Endothelial cell of umbilical vein (primary cell): ENCODE measurements around the gene FSHB. TPM values are rescaled to one million over a fixed set of nuclear protein-coding genes. Genes with fewer than 3 reads are reported as not detected.
"Not testable (repeated sequence)": the region's sequence is repeated elsewhere in the genome, so short reads cannot be mapped to it uniquely, and the experiment has no call there.

Source experiments
- BruUV-seq: library from RNA; stranded (reverse); fragments of 400-500 nt; replicated peaks from 2 replicates; lab custom pipeline; 2021; lab: Mats Ljungman, UMichigan
- CTCF ChIA-PET: fragments of 300-600, 350-600 bp; sonication (Branson Sonifier 250); formaldehyde crosslinking; loops from one replicate; lab custom pipeline; 2021; ENCODE audit warnings: antibody characterized with exemption, inconsistent platforms; lab: Charles Lee
- POLR2A ChIA-PET: fragments of 300-600, 350-600 bp; sonication (Branson Sonifier 250); formaldehyde crosslinking; loops from one replicate; lab custom pipeline; 2021; ENCODE audit warnings: antibody characterized with exemption, inconsistent platforms; lab: Charles Lee
- DNase-seq: peaks from one replicate; pipeline ENCODE4 v3.0.0-alpha.2; 2011; ENCODE audit warnings: low read depth, low spot score
- FAIRE-seq: peaks from 2 replicates; lab custom pipeline; 2011; peaks lifted over from hg19 to GRCh38; lab: Jason Lieb, UNC
- H2AFZ ChIP-seq: 2 replicates; pipeline ENCODE4 v1.6.0; 2012; ENCODE audit warnings: low read depth, low read length, control low read depth, inconsistent platforms
- H3K27ac ChIP-seq: 2 replicates; pipeline ENCODE4 v1.5.1; 2011; ENCODE audit warnings: low read depth, mild to moderate bottlenecking, control low read depth, low read length, moderate library complexity; ENCODE audit not compliant: insufficient read depth
- H3K27me3 ChIP-seq, 2 experiments: 2 replicates each; pipeline versions ENCODE4 v1.6.0 to v1.6.1; 2011; ENCODE audit warnings: low read length in 2 of 2, mixed read lengths in 1 of 2; ENCODE audit not compliant: control insufficient read depth in 2 of 2, insufficient read depth in 2 of 2
- H3K36me3 ChIP-seq, 2 experiments: 2 replicates in 1 of 2; 3 replicates in 1 of 2; pipeline ENCODE4 v1.5.1; 2011; ENCODE audit warnings: low read length in 2 of 2, mild to moderate bottlenecking in 1 of 2, moderate library complexity in 1 of 2; ENCODE audit not compliant: control insufficient read depth in 2 of 2, insufficient read depth in 2 of 2; ENCODE audit errors: extremely low read depth in 1 of 2
- H3K4me1 ChIP-seq: 3 replicates; pipeline ENCODE4 v1.5.1; 2011; ENCODE audit warnings: mild to moderate bottlenecking, low read length; ENCODE audit not compliant: control insufficient read depth, insufficient read depth; ENCODE audit errors: extremely low read depth
- H3K4me2 ChIP-seq: 2 replicates; pipeline ENCODE4 v1.6.1; 2011; ENCODE audit warnings: low read length, control low read depth, mixed read lengths; ENCODE audit not compliant: insufficient read depth
- H3K4me3 ChIP-seq, 3 experiments: fragments of 200-600 bp in 1 of 3; sonication (generic), shearing (Covaris generic) in 1 of 3; replicated peaks in 1 of 3; 2 replicates each; pipeline ENCODE4 v1.5.1; 2011 to 2016; ENCODE audit warnings: control low read depth in 3 of 3, low read length in 3 of 3, mild to moderate bottlenecking in 2 of 3, inconsistent platforms in 1 of 3, low read depth in 1 of 3, moderate library complexity in 1 of 3; ENCODE audit not compliant: insufficient read depth in 1 of 3
- H3K79me2 ChIP-seq: 2 replicates; pipeline ENCODE4 v1.6.0; 2012; ENCODE audit warnings: low read length, inconsistent platforms; ENCODE audit not compliant: control insufficient read depth, insufficient read depth
- H3K9ac ChIP-seq: replicated peaks from 2 replicates; pipeline ENCODE3; 2011; ENCODE audit warnings: low read length, control low read depth; ENCODE audit not compliant: insufficient read depth; ENCODE audit errors: extremely low read depth
- H3K9me1 ChIP-seq: replicated peaks from 3 replicates; pipeline ENCODE4 v1.6.0; 2011; ENCODE audit warnings: mild to moderate bottlenecking, low read length; ENCODE audit not compliant: control insufficient read depth, insufficient read depth; ENCODE audit errors: extremely low read depth
- H3K9me3 ChIP-seq: replicated peaks from 2 replicates; pipeline ENCODE4 v1.5.1; 2012; ENCODE audit warnings: low read length, inconsistent platforms; ENCODE audit not compliant: control insufficient read depth, insufficient read depth
- H4K20me1 ChIP-seq: replicated peaks from 2 replicates; pipeline ENCODE3; 2011; ENCODE audit warnings: mild to moderate bottlenecking, low read length; ENCODE audit not compliant: control insufficient read depth, insufficient read depth; ENCODE audit errors: extremely low read depth
- EZH2 ChIP-seq: IDR thresholded peaks from 2 replicates; pipeline ENCODE4 v1.6.1; 2012; ENCODE audit warnings: borderline replicate concordance, low read depth, mild to moderate bottlenecking, moderate library complexity, low read length, inconsistent platforms; ENCODE audit not compliant: severe bottlenecking
- FOS ChIP-seq: IDR thresholded peaks from 2 replicates; pipeline ENCODE4 v1.6.1; 2011; ENCODE audit warnings: mild to moderate bottlenecking, low read length, moderate library complexity, borderline replicate concordance; ENCODE audit not compliant: insufficient read depth
- GATA2 ChIP-seq: IDR thresholded peaks from 2 replicates; pipeline ENCODE4 v1.7.0; 2011; ENCODE audit warnings: low read depth, mild to moderate bottlenecking, moderate library complexity, mixed read lengths, low read length; ENCODE audit not compliant: insufficient read length, insufficient read depth
- JUN ChIP-seq: IDR thresholded peaks from 2 replicates; pipeline ENCODE4 v1.6.1; 2011; ENCODE audit warnings: borderline replicate concordance, low read depth; ENCODE audit not compliant: insufficient read length, insufficient read depth
- MYC ChIP-seq: IDR thresholded peaks from one replicate; pipeline ENCODE4 v1.6.1; 2011; ENCODE audit warnings: mild to moderate bottlenecking, low read depth, low read length
- POLR2A ChIP-seq: IDR thresholded peaks from 2 replicates; pipeline ENCODE4 v1.6.1; 2012; ENCODE audit warnings: low read depth, mild to moderate bottlenecking, control low read depth, low read length
- POLR2AphosphoS5 ChIP-seq: IDR thresholded peaks from 2 replicates; pipeline ENCODE4 v1.6.1; 2012; ENCODE audit warnings: low read depth, mild to moderate bottlenecking, control low read depth, low read length, moderate library complexity; ENCODE audit not compliant: insufficient read depth
- dilution Hi-C: fragments of 300-500 bp; cut with MboI; formaldehyde crosslinking; loops from one replicate; pipeline ENCODE4 v1.15.0; 2019; ENCODE audit warnings: low sequenced_read_pairs; ENCODE audit not compliant: extremely low pct_ligation_motif_present
- intact Hi-C: fragments of 100-400 bp; cut with micrococcal nuclease; formaldehyde crosslinking; loops from one replicate; pipeline ENCODE4 v1.10.0; 2022
- polyA plus RNA-seq, 4 experiments: library from polyadenylated mRNA; depleted of rRNA in 3 of 4; stranded (reverse) in 3 of 4; unstranded in 1 of 4; fragments of >200 nt; gene quantifications; 2 replicates each; pipeline versions ENCODE4 v1.2.1 to v1.2.3, GENCODE V29; 2011 to 2012; ENCODE audit warnings: missing spikeins in 1 of 4
- total RNA-seq: library from RNA; stranded (reverse); gene quantifications from 2 replicates; pipeline ENCODE4 v1.2.3, GENCODE V29; 2021
- TF ChIP-seq, protein P1 (sequence below): IDR thresholded peaks from 2 replicates; pipeline ENCODE4 v1.6.1; 2011; ENCODE audit not compliant: insufficient read depth, insufficient read length
- TF ChIP-seq, protein P2 (sequence below), 2 donors: IDR thresholded peaks; 1 replicate in 1 of 2; 2 replicates in 1 of 2; pipeline ENCODE4 v1.5.1; 2011; ENCODE audit warnings: low read length in 2 of 2, mild to moderate bottlenecking in 2 of 2, moderate library complexity in 2 of 2, control low read depth in 1 of 2, inconsistent platforms in 1 of 2, low read depth in 1 of 2; ENCODE audit not compliant: insufficient read depth in 1 of 2; ENCODE audit errors: extremely low read depth in 1 of 2

Gene FSHB
- total and polyA plus RNA-seq, 2 donors (not counting 3 experiments of a cell fraction or from before 2014, with no cell fraction given) = not detected

DNA sequence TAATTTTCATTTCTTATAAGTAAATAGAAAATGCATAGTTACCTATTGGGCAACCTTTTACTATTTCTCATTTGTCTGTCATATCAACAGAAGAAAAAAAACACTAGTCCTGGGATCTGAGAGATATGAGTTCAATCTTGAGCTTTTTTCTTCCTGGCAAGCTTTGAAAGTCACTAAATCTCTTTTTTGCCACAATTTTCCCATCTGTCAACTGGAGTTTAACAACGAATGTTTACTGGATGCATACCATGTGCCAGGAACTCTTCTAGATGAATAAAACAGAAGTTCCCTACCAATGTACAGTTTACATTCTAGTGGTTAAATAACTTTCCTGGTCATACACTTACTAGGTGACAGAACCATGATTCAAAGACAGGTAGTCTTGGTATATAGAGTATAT, 31.0 kb downstream of the FSHB start:
- Histone ChIP-seq H3K4me2 (no peak overlapping the region), H3K4me1 (no peaks in the 10 kb centered on the region), H4K20me1 (no peaks in the 10 kb centered on the region), H3K36me3 (no peaks in the 10 kb centered on the region), H3K4me3 (no peak overlapping the region), H3K27me3 (no peaks in the 10 kb centered on the region), H3K9me3 (no peaks in the 10 kb centered on the region), H3K9me1 (no peaks in the 10 kb centered on the region), H3K27ac (no peak overlapping the region), H3K9ac (no peak overlapping the region), H3K79me2 (no peaks in the 10 kb centered on the region), H2AFZ (no peak overlapping the region)
- TF ChIP-seq, protein P1, sequence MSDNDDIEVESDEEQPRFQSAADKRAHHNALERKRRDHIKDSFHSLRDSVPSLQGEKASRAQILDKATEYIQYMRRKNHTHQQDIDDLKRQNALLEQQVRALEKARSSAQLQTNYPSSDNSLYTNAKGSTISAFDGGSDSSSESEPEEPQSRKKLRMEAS = no peak
- TF ChIP-seq POLR2AphosphoS5 = no peak
- TF ChIP-seq GATA2 = no peak
- no peak for TF ChIP-seq POLR2A
- no peak for TF ChIP-seq EZH2
- no peak for TF ChIP-seq MYC
- no peak for TF ChIP-seq JUN
- TF ChIP-seq, protein P2, sequence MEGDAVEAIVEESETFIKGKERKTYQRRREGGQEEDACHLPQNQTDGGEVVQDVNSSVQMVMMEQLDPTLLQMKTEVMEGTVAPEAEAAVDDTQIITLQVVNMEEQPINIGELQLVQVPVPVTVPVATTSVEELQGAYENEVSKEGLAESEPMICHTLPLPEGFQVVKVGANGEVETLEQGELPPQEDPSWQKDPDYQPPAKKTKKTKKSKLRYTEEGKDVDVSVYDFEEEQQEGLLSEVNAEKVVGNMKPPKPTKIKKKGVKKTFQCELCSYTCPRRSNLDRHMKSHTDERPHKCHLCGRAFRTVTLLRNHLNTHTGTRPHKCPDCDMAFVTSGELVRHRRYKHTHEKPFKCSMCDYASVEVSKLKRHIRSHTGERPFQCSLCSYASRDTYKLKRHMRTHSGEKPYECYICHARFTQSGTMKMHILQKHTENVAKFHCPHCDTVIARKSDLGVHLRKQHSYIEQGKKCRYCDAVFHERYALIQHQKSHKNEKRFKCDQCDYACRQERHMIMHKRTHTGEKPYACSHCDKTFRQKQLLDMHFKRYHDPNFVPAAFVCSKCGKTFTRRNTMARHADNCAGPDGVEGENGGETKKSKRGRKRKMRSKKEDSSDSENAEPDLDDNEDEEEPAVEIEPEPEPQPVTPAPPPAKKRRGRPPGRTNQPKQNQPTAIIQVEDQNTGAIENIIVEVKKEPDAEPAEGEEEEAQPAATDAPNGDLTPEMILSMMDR (IDR thresholded peaks at IDR 0.05; ENCODE audit: extremely low read depth in 1 of 2, insufficient read depth in 1 of 2, low read depth in 1 of 2, low read length in 2 of 2) = no peak
- no peak for TF ChIP-seq FOS
- DNase-seq (no peak), FAIRE-seq (no peak)
- BruUV-seq = no TSS peak
- intact Hi-C loops = no loop called here
- ChIA-PET POLR2A (no interaction called here), CTCF (no interaction called here)
- dilution Hi-C loops = no loop called here

DNA sequence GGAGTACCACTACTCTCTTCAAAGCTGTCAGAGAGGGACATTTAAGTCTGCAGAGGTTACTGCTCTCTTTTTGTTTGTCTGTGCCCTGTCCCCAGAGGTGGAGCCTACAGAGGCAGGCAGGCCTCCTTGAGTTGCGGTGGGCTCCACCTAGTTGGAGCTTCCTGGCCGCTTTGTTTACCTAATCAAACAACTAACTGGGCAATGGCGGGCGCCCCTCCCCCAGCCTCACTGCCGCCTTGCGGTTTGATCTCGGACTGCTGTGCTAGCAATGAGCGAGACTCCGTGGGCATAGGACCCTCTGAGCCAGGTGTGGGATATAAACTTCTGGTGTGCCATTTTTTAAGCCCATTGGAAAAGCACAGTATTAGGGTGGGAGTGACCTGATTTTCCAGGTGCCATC, 37.8 kb downstream of the FSHB start:
- H3K9ac ChIP-seq, BruUV-seq, dilution Hi-C loops: not testable (repeated sequence)

More for the DNA sequence above, 37.8 kb downstream of the FSHB start:
- FAIRE-seq, H3K27me3 ChIP-seq, H3K36me3 ChIP-seq, H2AFZ ChIP-seq, H3K79me2 ChIP-seq, H3K4me2 ChIP-seq, H3K9me3 ChIP-seq, H3K4me1 ChIP-seq, POLR2A ChIA-PET, CTCF ChIA-PET, DNase-seq, H3K4me3 ChIP-seq, intact Hi-C loops, H3K9me1 ChIP-seq, H3K27ac ChIP-seq, H4K20me1 ChIP-seq: not testable (repeated sequence)
